GM20431 (cell line): ENCODE data around the gene SLC17A4.

ENCODE experiments used
- in situ Hi-C: fragments of 300-500 bp; cut with MseI, MboI; formaldehyde crosslinking; loops from one replicate; pipeline ENCODE4 v1.15.0; 2020; ENCODE audit warnings: low sequenced_read_pairs; ENCODE audit not compliant: unreplicated experiment

The SLC17A4 gene, protein sequence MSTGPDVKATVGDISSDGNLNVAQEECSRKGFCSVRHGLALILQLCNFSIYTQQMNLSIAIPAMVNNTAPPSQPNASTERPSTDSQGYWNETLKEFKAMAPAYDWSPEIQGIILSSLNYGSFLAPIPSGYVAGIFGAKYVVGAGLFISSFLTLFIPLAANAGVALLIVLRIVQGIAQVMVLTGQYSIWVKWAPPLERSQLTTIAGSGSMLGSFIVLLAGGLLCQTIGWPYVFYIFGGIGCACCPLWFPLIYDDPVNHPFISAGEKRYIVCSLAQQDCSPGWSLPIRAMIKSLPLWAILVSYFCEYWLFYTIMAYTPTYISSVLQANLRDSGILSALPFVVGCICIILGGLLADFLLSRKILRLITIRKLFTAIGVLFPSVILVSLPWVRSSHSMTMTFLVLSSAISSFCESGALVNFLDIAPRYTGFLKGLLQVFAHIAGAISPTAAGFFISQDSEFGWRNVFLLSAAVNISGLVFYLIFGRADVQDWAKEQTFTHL

DNA sequence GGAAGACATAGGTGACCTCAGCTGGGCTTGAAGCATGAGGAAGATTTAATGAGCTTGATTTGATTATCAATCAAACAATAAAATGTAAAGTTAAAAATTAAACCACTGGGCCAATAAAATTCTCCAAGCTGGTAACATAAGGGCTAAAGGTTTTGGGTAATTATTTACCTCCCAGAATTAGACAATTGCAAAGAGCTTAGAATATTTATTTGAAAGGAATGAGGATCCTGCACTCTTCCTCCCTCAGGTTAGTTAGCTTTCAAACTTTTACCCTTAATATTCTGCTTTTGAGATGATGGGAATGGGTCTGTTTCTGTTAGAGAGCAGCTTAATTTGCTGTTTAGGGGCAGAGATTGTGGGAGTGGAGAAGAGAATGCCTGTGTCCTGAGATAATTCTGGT is at the start of gene SLC17A4:
TSS of gene SLC17A4 (plus strand) at position 208 of the 400 bp plus-strand sequence. CDS start 7,221 bp downstream, outside the sequence.
- in situ Hi-C loops = no loop called here

DNA sequence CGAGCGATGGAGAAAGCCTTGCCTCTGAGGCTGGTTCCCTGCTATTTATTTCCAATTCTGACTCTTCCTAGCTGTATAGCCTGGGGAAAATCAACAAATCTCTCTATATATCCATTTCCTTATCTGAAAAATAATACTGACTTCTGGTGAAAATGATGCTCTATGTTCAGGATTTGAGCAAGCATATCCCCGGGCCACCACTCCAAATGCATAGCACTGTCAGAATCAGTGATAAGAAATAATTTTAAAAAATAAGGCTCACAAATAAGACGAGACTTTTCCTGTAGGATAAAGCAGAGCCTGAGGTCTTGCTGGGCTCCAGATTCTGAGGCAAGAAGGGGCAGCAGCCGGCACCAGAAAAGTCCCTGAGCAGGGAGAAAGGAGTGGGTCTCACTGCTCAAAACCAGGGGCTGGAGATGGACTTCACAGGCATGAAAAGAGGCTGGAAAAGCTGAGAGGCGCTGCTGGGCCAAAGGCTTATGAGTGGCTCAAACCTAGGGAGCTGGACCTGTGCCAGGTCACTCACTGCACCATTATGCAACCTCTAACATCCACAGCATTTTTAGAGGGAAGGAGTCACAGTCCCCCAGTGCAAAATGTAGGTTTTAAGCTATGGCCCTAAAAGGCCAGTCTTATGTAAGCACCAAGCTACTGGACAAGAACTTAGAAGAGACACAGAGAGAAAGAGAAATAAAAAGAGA is 48.1 kb upstream of the SLC17A4 start:
- in situ Hi-C loops = no loop called here

DNA sequence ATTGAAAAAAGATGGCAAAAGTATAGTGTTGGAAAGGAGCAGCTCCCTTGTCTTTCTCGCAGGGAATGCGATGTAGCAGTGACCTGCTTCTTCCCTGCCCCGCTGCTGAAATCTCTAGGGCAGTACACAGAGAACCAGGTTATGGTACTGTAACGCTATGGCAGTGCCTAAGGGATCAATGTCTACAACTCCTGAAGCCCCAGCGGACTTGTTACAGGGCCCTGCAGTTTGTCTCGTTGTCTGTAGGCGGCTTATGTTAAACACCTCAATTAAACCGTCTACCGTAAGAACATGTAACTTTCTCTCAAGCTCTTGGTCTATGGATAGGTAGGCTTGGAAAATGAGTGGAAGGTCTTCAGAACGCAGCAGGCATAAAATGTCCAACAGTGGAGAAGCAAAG is 44.8 kb upstream of the SLC17A4 start:
- in situ Hi-C loops = no loop called here

DNA sequence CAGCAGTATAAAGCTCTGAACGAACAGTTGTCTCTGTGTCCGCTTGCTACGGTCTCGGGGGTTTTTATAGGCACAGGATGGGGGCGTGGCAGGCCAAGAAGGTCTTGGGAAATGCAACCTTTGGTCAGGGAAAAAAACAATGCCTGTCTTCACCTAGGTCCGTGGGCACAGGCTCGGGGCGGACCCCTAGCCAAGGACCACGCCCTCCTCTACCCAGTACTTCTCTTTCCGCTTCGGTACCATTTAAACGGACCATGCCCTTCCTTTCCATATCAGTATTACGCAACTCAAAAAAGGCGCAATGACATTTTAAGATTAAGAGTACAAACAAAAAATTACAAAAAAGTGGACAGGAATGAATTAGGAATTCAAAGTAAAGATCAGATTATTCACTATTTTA is 44.3 kb upstream of the SLC17A4 start:
- in situ Hi-C loops = no loop called here

DNA sequence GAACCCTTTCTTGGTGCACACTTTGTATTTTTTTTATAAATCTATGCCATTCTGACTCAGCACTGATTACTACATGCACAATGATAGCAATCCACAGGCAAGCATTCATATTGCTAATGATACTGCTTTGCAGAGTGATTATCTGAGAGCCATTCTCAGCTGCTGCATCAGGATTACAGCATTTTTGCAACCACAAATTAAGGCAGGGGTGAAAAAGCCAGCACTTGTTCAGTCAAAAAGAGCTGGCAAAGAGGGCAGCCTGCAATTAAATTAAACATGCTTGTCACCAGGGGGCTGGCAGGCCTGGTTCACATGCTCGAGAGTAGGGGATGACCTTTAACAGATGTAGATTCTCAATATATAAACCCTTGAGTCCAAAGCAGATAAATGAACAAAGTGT is 40.7 kb upstream of the SLC17A4 start:
- in situ Hi-C loops = no loop called here

DNA sequence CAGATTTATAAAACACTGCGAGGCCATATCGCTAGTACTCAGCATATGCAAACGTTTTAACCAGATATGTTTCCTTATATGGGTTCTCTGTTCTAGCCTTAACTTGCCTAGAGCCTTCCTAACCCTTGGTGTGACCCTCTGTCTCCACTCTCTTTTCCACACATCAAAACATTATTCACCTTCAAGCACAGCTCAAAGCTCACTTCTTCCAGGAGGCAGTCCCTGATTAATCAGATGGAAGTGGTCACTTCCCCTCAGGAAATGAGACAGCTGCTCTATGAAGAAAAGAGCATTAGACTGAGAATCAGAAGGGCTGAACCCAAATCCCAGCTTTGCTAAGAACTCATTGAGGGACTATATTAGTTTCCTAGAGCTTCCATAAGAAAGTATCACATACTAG is 39.8 kb upstream of the SLC17A4 start:
- in situ Hi-C loops = no loop called here

DNA sequence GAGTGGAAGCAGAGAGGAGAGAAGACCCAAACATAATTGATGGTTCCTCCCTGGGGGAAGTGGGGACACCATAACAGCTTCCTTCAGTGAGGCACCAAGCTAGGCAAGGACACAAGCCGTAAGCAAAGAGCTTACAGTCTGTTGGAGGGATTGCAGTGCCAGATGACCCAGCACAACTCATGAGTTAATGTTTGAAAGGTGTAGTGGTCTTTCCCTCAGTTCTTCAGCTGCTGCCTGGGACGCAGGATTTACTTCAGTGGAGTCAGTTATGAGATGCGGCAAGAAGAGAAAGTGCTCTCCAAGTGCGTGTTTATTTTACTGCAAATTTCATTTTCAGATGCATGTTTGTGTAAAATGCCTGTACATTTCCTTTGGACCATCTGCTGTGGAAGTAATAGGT is 38.7 kb upstream of the SLC17A4 start:
- in situ Hi-C loops = no loop called here

DNA sequence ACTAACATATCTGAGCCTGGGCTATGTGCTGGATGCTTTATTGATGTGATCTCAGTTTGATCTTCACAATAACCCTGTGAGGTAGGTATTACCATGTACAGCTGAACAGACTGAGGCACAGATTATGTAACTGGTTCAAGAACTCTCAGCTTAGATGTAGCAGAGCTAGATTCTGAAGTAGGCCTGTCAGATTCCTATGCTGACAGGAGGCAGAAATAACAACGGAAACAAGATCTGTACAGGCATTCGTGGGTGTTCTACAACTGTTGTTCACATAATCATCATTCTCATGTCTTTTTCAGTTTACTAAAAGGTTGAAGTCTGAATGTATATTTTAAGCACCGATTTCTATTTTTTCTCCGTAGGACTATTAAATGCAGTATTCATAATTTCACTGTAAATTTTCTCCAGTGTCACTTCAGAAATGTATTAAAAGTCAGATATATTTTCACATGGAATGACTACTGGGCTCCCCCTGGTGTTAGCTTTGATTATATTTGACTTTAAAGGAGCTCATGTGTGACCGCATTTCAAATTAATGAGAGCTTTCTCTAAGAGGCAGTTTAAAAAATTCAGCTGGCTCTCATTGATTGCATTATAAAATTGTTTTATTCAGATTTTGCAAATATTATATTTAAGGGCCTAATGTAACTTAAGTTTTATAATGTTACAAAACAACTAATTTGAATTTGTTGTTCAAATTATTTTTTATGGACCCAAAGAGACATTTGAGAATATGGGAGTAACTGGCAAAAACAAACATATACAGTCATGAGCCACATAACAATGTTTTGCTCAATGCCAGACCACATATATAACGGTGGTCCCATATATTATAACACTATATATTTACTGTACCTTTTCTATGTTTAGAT is 36.4 kb upstream of the SLC17A4 start:
- in situ Hi-C loops = no loop called here

DNA sequence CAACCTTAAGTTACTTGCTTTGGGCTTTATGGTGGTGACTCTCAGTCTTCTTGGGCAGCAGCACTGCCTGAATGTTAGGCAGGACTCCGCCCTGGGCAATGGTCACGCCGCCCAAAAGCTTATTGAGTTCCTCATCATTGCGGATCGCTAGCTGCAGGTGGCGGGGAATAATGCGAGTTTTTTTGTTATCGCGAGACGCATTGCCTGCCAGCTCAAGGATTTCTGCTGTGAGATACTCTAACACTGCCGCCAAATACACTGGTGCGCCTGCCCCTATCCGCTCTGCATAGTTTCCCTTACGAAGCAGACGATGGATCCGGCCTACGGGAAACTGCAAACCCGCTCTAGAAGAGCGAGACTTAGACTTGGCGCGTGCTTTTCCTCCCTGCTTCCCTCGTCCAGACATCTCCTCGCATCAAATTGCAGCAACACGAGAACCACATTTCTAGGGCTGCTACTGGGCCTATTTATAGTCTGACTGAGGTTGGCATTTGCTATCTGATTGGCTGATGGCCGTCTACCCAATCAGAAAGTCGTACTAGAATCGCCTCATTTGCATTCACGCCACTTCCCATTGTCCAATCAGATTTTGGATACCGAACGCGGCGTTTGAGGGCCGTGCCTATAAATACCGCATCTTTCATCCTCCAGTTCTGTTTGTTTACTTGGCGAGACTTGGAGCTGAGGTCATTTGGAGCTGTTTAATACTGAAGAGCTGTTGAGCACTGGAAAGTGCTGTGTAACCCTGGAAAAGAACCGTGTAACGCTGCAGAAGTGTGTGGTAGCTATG is 28.2 kb upstream of the SLC17A4 start:
- in situ Hi-C loops = no loop called here

DNA sequence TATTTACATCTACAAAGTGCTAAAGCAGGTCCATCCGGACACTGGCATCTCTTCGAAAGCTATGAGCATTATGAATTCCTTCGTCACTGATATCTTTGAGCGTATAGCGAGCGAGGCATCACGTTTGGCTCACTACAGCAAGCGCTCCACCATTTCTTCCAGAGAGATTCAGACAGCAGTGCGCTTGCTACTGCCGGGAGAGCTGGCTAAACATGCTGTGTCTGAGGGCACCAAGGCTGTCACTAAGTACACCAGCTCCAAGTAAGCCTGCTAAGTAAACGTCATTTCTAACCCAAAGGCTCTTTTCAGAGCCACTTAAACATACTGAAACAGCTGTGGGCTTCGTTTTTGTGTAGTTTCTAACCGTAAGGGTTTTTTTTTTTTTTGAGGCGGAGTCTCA is 27.5 kb upstream of the SLC17A4 start:
- in situ Hi-C loops = no loop called here

DNA sequence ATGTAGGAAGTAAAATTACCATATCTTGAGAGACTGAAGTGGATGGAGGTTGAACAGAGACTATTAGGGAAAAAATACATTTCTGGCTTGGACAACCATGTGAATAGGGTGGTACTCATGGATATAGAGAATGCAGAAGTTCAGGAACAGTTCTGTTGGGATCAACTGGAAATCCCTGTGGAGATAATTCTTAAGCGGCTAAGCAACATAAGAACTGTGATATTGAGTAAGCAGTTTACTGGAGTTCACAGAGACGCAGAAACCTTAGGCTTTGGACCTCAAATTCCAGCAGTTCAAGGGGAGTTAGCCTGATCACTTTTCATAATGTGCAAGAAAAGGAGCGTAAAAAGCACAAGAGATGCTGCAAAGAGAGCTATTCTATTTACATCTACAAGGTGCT is 23.6 kb upstream of the SLC17A4 start:
- in situ Hi-C loops = no loop called here

DNA sequence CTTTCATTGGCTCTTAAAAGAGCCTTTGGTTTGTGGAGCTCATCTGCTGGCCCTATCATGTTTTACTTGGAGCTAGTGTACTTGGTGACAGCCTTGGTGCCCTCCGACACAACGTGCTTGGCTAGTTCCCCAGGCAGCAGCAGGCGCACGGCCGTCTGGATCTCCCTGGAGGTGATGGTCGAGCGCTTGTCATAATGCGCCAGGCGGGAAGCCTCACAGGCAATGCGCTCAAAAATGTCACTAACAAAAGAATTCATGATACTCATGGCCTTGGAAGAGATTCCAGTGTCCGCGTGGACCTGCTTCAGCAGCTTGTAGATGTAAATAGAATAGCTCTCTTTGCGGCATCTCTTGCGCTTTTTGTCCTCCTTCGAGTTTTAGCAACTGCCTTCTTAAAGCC is 22.8 kb upstream of the SLC17A4 start:
- in situ Hi-C loops = no loop called here

DNA sequence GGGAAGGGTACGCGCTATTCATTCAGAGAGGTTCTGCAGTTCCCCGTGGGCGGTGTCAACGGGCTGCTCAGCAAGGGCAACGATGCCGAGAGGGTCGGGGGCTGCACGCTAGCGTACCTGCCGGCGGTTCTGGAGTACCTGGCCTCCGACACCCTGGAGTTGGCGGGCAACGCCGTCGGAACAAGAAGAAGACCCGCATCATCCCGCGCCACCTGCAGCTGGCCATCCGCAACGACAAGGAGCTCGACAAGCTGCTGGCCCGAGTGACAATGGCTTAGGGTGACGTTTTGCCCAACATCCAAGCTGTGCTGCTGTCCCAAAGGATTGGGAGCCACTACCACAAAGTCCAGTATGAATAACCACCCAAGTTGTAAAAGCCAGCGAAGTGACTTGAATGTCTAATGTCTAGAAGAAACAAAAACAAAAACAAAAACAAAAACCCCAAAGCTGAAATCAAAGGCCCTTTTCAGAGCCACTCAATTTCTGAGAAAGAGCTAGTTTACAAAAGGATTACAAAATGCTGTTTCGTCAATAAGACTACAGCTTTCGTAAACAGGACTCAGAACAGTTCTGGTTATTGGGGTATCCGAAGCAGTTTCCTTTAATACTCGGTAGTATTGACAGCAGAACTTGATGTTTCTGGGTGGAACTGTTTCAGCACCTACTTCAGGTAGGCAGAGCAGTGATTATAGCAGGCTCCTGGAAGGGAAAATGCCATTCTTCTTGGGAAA is 21.9 kb upstream of the SLC17A4 start:
- in situ Hi-C loops = no loop called here

DNA sequence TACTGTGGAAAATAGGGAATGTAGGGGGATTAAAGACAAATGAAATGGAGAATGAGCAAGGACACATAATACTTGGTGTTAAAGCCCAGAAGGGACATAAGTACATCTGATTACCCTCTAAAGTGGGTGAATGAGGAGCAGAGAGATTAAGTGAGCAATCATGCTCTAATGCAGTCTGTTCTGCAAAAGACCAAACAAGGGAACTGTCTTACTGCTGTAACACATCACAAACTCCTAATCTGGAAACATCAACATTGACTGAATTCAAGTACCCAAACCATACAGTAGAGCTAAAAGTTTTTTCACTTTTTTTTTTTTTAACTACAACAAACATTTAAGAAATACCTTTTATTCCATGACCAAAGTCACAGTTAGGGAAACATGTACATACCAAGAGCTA is 19.3 kb upstream of the SLC17A4 start:
- in situ Hi-C loops = no loop called here

DNA sequence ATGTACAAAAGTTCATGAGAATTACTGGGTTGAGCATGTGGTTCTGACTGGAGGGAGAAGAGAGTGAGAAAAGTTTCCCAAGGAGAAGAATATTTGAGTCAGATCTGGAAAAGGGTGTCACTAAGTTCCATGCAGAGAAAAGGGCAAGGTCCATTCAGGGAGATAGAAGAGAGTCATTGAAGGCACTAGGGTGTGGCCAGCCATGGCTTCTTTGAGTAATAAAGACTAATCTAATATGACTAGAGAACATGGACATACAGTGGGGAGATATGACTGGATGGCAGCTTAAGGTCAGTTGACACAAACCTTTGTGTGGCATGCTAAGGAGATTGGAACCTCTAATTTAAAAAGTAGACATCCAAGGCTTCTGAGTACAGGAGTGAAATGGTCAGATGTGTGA is 10.7 kb upstream of the SLC17A4 start:
- in situ Hi-C loops = no loop called here

DNA sequence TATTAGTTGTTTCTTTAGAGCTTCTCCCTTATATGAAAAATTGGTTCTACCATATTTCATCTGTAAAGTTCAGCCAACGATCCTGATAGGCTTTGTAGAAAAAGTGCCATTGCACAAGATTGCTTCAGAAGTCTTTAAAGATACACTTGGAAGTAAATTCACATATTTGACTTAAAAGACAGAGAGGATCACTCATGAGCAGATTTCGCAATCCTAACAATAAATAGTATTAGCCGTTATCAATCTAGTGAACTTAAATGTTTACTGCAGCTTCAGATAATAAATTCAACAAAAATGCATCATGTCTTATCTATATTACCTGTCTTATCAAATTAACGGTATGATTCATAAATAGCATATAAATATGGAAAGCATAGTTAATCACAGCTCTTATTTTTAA is 8.7 kb upstream of the SLC17A4 start:
- in situ Hi-C loops = no loop called here

DNA sequence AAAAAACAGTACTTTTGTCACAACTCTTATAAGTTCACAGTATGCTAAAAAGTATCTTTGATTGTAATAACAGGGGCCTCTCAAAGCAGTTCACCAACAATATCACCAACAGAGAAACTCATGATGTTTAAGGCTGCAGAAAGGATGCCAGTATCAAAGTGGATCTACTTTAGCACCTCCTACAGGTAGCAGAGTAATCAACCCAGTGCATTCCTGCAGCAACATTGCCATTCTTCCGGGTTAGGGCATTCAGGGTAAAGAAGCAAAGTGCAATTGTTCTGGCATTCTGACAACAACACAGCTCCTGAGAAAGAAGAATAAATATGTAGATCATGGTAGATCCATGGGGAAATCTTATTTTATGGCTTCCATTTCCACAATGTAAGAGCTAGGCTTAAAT is 7.6 kb upstream of the SLC17A4 start:
- in situ Hi-C loops = no loop called here

DNA sequence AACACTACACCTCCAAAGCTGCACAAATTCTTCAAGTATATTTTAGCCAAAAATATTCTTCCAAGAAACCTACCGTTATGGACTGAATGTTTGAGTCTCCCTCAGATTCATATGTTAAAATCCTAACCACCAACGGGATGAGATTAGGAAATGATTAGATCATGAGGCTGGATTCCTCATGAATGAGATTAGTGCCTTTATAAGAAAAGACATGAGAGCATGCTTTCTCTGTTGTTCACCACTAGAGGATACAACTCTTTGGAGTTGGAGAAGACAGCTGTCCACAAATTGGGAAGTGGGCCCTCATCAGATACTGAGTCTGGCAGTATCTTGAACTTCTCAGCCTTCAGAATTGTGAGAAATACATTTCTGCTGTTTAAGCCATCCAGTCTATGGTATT is 7.1 kb upstream of the SLC17A4 start:
- in situ Hi-C loops = no loop called here

DNA sequence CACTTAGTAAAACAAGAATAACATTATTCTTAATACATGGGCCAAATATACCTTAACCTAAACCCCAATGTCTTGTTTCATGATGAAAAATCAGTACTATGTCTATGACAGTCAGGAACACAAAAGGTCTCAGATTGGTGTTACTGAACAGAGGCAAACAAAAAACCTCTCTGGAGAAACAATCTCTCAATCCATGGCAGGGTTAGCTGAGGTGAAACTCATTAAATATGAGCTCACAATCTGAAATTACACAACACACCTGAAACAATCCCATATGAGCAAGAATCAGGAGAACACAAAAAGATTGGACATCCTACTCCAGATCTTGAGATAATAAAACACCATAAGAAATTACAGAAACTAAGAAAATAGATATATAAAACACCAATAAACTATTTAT is 6.5 kb upstream of the SLC17A4 start:
- in situ Hi-C loops = no loop called here
